Measurements from ENCODE around the gene OR2B6.
"Not testable (repeated sequence)": the region's sequence is repeated elsewhere in the genome, so short reads cannot be mapped to it uniquely, and the experiment has no call there.

OR2B6 gene

DNA sequence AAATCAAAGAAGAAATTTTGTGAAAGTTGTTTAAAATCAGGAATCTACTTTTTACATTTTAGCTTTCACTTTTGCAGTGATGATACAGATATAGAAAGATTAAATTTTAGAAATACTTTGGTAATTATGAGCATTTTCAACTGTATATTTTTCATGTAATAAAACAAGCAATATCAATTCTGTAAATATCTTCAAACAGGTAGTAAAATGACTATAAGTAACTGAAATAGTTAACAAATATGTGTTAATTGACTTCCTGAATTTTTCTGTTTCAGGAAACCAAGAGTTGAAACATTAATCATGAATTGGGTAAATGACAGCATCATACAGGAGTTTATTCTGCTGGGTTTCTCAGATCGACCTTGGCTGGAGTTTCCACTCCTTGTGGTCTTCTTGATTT lies at the start of gene OR2B6:
Gene OR2B6, plus strand, starts transcription at position 301 of the 400 bp plus-strand sequence. Its CDS starts 0 bp downstream, at position 301.
- DNase-seq, result no peak

DNA sequence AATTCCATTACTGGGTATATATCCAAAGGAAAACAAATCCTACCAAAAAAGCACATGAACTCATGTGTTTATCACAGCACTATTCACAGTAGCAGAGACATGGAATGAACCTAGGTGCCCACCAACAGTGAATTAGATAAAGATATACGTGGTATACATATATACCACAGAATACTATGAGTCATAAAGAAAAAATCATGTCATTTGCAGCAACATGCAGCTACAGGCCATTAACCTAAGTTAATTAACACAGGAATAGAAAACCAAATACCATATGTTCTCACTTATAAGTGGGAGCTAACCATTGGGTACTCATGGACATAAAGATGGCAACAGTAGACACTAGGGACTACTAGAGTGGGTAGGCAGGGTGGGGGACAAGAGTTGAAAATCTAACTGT lies 49.0 kb upstream of the OR2B6 start:
- no peak for DNase-seq

DNA sequence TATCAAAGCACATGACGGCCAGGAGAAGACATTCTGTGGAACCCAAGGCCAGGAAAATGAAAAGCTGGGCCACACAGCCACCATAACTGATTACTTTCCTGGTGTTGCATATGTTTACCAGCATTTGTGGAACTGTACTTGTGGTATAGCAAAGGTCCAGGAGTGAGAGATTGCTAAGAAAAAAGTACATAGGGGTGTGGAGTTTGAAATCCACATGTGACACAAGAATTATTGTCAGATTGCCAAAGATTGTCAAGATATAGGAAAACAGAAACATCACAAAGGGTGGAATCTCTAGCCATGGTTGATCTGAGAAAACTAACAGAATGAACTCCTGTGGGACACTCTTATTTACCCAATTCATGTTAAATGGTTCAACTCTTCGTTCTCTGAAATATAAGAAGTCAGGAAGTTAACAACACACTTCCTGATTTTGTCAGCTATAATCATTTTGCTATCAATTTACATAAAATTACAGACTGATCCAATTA lies 45.0 kb upstream of the OR2B6 start, which contains the start of gene OR2B2:
Gene OR2B2, minus strand, starts transcription at position 441 of the 491 bp plus-strand sequence. Its CDS starts 77 bp downstream, at position 364.
- DNase-seq, result no peak

DNA sequence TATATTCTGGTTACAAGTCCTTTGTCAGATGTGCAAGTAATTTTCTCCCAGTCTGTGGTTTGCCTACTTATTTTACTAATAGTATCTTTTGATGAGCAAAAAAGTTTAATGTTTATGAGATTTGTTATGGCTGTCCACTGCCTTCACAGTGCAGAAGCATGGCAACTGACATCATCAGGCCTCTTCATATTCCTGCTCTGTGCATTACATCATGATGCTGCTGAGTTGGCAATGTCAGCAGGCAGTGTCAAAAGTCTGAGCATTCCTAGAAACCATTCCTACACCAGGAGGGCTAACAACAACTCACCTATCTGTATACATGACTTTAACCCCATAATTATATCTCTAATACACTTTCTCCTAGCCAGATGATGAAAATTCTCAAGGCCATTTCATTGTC lies 34.1 kb upstream of the OR2B6 start:
- no peak for DNase-seq

DNA sequence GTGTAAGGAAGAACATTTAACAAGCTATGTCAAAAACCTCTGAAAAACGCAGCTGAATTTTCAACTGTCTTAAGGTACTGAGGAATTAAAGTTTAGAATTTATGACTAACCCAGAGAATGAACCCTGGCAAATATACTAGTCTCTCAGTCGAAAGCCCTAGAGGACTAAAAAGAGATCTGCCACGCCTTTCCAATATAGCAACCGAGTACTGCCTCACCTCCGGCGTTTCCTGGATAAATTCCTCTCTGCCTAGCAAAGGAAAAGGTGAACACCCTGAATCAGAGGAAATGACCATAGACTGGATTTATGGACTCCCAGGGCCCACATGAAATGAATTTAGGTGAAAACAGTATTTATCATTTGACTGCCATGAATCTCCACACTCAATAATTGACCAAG lies 32.9 kb upstream of the OR2B6 start:
- no peak for DNase-seq

DNA sequence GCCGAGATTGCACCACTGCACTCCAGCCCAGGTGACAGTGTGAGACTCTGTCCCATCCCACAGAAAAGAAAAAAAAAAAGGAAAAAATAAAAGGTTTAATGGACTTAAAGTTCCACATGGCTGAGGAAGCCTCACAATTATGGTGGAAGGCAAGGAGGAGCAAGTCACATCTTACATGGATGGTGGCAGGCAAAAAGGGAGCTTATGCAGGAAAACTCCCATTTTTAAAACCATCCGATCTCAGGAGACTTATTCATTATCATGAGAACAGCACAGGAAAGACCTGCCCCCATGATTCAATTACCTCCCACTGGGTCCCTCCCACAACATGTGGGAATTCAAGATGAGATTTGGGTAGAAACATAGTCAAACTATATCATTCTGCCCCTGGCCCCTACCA lies 29.0 kb upstream of the OR2B6 start:
- DNase-seq, result not testable (repeated sequence)

DNA sequence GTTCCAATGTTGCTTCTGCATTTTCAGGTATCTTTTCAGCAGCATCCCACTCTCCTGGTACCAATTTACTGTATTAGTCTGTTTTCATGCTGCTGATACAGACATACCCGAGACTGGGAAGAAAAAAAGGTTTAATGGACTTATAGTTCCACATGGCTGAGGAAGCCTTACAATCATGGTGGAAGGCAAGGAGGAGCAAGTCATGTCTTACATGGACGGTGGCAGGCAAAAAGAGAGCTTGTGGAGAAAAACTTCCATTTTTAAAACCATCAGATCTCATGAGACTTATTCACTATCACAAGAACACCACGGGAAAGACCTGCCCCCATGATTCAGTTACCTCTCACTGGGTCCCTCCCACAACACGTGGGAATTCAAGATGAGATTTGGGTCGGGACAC lies 27.1 kb upstream of the OR2B6 start:
- not testable (repeated sequence) for DNase-seq

DNA sequence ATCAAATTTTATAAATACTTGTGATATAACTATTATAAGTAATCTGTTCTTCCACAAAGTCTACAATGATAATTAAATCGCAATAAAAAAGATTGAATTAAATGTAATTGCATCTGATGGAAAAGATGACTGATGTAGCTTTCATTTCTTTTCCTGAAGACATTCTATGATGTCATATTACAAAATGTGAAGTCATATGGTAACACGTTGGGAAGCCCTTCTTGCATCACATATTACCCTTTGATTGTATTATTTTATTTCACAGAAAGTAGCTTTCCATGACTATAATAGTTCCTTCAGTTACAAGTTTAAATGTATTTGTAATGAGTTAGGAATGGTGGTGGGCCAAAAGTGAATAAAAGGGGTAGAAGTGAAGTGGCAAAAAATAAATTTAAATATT lies 25.8 kb upstream of the OR2B6 start:
- no peak for DNase-seq

DNA sequence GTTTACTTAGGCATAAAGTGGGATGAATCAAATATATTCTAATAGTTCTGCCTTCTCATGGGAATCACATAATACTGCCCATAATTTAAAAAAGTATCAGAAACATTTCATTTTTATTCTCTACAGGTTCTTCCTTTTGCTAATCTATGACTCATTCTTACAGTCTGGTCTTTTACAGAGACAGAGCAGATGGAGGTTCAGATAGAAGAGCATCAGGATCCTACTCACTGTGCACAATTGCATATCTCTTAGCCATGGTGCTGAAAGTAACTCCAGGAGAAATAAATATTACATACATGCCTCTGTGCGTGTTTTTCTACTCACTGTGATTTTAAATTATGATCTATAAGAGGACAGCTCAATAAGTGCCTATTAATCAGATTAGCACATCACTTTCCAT lies 16.3 kb upstream of the OR2B6 start:
- DNase-seq, result no peak

DNA sequence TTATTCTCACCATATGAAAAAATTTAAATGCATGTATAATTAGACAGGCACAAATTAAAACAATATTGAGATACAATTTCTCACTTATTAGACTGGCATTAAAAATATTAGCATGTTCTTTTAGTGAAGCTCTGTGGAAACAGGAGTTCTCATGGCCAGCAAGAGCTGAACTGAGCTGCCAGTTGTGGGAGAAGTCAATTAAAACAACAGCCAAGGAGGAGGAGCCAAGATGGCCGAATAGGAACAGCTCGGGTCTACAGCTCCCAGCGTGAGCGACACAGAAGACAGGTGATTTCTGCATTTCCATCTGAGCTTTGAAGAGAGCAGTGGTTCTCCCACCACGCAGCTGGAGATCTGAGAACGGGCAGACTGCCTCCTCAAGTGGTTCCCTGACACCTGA lies 14.0 kb upstream of the OR2B6 start:
- not testable (repeated sequence) for DNase-seq

DNA sequence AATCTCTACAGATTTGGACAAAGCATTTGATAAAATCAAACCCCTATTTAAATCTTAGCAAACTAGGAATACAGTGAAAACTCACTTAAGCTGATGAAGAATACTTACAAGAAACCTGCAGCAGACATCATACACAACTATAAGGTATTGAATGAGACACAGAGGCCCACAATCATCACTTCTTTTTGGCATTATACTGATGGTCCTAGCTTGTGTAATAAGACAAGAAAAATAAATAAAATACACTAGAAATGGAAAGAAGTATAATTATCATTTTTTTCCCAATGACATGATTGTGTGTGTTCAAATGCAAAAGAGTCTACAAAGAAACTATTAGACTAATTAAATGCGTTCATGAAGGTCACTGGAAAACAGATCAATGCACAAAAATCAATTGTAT lies 8.8 kb upstream of the OR2B6 start:
- no peak for DNase-seq

DNA sequence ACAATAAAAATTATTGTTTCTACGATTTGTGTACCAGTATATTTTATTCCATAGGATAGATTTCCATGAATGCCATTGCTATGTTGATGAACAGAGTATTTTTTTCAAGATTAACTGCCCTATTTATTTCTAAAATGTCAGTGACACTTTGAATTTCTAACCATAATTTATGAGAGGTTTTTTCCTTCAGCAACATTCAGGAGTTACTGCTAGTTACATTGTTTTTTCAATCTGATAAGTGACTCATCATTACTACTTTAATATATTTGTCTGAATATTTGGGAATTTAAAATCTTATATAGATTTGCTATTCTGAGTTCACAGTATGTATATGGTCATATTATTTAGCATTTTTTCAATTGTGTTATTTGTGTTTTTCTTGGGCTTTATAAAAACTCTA lies 6.0 kb upstream of the OR2B6 start:
- no peak for DNase-seq

DNA sequence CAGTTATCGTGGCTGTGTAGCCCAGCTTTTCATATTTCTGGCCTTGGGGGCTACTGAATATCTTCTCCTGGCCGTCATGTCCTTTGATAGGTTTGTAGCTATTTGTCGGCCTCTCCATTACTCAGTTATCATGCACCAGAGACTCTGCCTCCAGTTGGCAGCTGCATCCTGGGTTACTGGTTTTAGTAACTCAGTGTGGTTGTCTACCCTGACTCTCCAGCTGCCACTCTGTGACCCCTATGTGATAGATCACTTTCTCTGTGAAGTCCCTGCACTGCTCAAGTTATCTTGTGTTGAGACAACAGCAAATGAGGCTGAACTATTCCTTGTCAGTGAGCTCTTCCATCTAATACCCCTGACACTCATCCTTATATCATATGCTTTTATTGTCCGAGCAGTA lies 475 bp downstream of the OR2B6 start:
- DNase-seq, result no peak

DNA sequence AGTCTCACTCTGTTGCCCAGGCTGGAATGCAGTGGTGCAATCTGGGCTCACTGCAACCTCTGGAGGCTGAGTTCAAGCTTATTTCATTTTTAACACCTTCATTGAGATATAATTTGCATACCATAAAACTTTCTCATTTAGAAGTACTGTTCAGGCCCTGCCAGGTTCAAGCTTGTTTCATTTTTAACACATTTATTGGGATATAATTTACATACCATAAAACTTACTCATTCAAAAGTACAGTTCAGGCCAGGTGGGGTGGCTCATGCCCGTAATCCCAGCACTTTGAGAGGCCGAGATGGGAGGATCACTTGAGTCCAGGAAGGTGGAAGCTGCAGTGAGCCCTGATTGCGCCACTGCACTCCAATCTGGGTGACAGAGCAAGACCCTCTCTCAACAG lies 5.5 kb downstream of the OR2B6 start:
- DNase-seq, result no peak

DNA sequence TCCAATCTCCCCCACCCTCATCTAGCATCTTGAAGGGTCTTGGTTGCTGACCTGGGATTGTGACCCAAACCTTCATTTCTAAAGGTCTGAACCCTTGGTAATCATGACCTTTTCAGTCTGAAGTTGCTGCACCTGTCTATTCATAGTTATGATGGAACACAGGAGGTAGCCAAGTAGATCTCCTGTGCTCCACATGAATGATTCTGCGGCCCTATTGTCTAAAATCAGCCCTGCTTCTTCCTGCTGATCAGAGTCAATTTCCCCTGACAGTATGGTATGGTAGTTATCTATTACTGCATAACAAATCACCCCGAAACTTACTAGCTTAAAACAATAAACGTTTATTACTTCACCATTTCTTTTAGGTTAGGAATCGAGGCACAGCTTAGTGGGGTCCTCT lies 9.0 kb downstream of the OR2B6 start:
- no peak for DNase-seq

DNA sequence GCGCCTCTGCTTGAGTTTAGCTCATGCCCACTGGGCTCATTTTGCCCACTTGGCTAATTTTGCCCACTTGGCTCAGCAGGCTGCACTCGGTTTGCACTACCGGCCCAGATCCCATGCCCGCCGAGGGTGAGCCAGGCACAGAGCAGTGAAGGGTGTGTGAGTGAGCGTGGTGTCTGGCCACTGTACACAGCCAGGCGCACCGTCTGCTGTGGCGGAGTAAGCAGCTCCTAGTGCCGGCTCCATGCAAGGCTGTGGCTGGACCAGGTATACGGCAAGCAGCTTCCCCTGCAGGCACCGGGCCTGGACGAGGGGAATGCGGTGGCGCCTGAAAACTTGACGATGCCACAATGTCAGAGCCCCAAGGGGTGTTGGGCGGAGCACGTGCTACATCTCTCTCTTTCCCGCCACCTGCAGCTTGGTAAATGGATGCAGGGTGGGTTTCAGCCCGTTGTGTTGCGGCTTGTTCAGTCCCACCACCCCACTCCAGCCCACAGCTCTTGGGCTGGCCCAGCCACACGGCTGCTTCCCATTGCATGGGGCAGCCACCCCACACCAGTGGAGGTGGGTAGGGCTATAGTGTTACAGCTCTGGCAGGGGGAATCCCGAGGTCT lies 9.9 kb downstream of the OR2B6 start:
- no peak for DNase-seq

DNA sequence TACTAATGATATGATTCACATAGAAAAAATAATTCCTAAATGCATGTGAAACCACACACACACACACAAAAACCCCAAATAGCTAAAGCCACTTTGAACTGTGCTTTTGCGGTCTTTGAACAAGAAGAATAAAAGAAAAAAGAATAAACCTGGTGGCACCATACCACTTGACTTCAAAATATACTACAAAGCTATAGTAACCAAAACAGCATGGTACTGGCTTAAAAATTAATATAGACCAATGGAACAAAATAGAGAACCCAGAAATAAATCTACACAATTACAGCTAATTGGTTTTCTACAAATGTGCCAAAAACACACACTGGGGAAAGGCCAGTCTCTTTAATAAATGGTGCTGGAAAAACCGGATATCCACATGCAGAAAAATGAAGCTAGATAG lies 13.4 kb downstream of the OR2B6 start:
- DNase-seq, result no peak

DNA sequence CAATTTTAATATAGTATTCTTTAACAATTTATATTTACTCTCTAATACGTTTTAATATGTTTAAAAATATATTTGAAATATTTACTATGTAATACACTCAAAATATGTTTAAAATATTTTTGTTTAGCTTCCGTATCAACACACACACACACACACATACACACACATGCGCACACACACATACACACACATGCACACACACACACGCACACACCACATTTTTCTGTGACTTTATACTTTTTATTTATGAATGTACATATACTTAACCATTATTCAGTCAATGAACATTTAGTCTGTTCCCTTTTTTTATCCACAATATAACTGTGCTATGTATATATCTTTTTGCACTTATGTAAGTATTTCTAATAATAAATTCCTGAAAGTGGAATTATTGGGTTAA lies 15.7 kb downstream of the OR2B6 start:
- no peak for DNase-seq

DNA sequence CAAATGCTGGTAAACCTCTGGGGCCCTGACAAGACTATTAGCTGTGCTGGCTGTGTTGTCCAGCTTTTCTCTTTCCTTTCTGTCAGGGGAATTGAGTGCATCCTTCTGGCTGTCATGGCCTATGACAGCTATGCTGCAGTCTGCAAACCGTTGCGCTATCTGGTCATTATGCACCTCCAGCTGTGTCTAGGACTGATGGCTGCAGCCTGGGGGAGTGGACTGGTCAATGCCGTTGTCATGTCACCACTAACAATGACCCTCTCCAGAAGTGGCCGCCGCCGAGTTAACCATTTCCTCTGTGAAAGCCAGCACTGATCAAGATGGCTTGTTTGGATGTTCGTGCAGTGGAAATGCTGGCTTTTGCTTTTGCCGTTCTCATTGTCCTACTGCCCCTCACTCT lies 20.3 kb downstream of the OR2B6 start:
- no peak for DNase-seq

DNA sequence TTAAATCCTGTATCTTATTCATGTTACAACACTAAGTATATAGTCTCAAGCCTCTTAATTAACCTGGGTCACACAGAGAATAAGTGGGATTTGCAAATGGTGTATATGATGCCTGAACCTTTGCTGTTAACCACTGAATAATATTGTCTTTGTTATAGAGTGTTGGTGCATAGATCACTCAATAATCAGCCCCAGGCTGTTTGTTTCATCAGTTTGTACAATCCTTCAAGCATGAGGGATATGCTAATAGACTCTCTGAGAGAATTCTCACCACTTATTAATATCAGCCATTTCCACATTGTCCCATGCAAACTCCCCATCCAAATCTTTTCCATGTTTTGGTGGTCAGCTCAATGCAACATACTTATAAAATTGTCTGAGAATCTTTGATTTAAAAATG lies 21.7 kb downstream of the OR2B6 start:
- no peak for DNase-seq

DNA sequence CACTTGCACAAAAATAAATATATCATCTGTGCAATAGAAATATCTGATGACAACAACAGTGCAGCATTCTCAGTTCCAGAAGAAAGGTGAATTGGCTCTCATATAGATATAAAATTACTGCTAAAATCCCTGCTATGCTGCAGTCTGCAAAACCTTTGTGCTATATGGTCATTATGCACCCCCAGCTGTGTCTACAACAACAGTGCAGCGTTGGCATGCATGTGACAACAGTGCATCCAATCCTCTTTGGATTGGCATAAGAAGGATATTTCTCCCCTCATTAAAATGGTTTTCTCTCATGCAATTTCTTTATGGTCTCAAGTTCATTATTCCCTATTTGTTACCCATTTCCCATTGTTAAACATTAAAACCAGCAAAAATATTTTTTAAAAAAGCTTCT lies 23.1 kb downstream of the OR2B6 start:
- DNase-seq, result no peak

DNA sequence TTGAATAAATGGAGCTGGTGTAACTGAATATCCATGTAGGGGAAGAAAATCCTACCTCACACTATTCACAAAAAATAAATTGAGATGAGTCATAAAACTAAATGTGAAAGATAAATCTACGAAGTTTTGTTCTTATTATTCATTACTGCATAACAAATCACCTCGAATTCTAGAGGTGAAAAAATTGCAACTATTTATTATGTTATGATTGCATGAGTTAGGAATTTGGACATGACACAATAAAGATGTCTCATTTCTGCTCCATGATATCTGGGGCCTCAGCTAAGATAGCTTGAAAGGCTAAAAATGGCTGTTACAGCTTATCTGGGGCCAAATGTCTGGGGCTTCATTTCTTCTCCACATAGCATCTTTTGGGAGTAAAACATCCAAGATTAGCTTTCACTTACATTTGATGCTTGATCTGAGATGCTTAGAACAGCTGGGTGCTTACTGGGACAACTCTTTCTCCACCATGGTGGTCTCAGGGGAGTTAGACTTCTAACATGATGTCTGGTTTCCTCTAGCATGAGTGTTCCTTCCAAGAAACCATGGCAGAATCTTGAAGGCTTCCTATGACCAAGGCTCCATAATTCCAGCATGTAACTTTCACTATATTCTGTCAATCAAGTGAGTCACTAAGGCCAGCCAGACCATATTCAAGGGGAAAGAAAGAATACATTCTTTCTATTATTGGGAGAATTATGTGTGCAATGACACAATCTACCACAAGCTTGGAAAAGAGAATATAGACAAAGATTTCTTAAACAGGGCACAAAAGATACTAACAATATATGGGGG lies 30.1 kb downstream of the OR2B6 start:
- DNase-seq, result no peak

DNA sequence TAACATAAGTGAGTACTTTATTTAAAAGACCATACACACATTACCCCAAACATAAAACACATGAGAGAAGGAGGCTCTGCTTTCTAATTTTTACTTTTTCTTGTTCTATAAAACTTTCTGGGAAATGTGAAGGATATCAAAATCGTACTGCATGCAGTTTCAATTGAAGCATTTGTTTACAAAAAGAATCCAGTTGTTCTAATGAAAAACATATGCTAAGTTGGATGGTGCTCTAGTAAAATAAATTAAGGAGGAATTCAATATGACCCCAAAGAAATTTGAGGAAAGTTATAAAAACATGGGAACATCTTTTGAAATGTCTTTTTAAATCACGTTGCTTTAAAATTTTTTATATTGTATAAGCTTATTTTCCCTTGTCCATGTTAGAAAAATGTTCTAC lies 37.6 kb downstream of the OR2B6 start:
- DNase-seq, result no peak

DNA sequence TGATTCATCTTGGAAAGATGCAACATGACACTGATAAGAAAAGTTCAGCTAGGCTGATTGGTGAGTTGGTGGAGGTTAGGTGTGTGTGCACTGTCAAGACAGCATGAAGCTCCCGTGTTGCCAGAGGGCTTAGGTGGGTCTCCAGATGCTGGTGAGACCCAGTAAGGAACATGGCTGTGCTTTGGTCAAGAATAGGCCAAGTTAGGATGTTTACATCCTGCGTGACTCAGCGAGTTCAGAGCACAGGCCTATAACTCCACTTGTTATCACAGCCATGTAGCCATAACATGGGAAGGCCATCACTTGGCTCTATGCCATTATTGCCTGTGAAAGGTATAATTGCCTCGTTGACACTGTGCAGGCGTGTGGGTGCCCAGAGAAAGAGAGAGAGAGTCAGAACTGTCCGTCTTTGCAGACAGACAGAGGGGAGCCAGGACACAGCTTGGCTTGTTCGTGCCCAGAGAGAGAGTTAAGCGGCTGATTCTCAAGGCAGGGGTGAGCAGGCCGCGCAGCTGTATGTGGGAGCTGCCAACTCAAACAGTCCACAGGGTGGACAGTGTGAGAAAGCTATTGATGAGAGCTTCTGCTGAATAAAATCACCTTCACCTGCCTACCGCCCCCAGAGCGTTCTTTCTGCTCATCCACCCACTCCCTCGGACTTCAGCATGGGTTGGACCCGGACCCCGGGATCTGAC lies 43.5 kb downstream of the OR2B6 start:
- DNase-seq, result no peak

Measured in stimulated activated CD4-positive, alpha-beta T cell treated with anti-CD3 and anti-CD28 coated beads, Interleukin-4, amount 100 ng/mL, for 24 hours (primary cell).